Kidney capillary endothelial cell (primary cell): ENCODE results near the gene SCNN1B.
"Not testable (repeated sequence)": the region's sequence is repeated elsewhere in the genome, so short reads cannot be mapped to it uniquely, and the experiment has no call there.

Source experiments
- DNase-seq: peaks from one replicate; pipeline ENCODE4 v3.0.0-alpha.2; 2018; ENCODE audit warnings: low spot score

SCNN1B gene, protein sequence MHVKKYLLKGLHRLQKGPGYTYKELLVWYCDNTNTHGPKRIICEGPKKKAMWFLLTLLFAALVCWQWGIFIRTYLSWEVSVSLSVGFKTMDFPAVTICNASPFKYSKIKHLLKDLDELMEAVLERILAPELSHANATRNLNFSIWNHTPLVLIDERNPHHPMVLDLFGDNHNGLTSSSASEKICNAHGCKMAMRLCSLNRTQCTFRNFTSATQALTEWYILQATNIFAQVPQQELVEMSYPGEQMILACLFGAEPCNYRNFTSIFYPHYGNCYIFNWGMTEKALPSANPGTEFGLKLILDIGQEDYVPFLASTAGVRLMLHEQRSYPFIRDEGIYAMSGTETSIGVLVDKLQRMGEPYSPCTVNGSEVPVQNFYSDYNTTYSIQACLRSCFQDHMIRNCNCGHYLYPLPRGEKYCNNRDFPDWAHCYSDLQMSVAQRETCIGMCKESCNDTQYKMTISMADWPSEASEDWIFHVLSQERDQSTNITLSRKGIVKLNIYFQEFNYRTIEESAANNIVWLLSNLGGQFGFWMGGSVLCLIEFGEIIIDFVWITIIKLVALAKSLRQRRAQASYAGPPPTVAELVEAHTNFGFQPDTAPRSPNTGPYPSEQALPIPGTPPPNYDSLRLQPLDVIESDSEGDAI

GRCh38 chr16:23302045-23302956 is at the start of gene SCNN1B:
Gene SCNN1B, plus strand, starts transcription at chr16:23302302. Its CDS starts 46,298 bp downstream, at chr16:23348600.
- no peak for DNase-seq

DNA sequence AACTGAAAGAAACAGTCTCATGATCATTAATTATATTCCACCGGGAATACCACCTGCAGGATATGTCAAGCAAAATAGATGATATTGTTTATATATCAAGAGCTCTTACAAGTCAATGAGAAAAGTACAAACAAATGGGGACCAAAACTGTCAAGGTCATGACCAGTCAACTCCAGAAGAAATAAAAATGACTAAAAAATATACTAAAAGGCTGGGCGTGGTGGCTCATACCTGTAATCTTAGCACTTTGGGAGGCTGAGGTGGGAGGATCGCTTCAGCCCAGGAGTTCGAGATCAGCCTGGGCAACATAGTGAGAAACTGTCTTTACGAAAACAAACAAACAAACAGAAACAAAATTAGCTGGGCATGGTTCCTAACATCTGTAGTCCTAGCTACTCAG is 49.8 kb upstream of the SCNN1B start:
- DNase-seq: no peak

DNA sequence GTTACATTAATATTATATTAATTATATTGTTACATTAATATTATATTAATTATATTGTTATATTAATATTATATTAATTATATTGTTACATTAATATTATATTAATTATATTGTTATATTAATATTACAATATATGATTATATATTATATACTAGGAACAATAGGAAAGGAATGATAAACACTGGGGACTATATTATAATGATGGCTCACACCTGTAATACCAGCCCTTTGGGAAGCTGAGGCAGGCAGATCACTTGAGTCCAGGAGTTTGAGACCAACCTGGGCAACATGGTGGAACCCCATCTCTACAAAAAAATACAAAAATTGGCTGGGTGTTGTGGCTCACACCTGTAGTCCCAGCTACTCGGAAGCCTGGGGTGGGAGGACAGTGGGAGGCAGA is 48.5 kb upstream of the SCNN1B start:
- not testable (repeated sequence) for DNase-seq

DNA sequence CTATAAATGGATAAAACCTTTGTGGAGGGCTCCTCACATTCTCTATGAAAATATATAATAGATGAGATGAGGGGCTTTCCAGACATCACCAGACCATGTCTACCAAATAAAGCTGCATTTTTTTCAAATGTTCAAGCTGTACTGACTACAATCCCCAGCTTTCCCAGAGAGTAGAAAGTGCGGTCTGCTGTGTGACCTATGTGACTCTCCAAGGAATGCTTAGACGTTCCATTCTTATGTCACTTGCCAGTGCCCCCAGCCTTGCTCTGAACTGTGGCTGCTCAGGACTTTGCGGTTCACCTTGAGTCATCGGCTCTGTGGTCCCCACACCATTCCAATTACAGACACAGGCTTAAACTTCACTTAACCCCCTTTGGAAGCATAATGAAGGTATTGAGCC is 47.8 kb upstream of the SCNN1B start:
- DNase-seq: no peak

- DNase-seq: no peak
These were observed 47.1 kb upstream of the SCNN1B start for GRCh38 chr16:23255000-23255399.

GRCh38 chr16:23256440-23256839 is 45.7 kb upstream of the SCNN1B start:
- no peak for DNase-seq

- DNase-seq: no peak
These were observed 44.4 kb upstream of the SCNN1B start for GRCh38 chr16:23257682-23258081.

DNA sequence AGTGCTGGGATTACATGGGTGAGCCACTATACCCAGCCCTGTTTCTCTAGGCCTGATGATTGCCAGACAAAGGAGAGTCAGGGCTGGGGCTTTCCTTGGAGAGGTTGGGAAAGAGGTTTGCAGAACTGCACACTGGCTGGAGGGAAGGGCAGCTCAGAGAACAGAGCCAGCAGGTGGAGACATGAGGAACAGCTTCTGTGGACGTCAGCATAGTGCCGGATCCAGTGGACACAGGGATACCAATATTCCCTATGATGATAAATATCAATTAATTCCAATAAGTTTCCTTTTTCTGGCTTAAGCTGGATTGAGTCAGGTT is 43.2 kb upstream of the SCNN1B start:
- no peak for DNase-seq

DNA sequence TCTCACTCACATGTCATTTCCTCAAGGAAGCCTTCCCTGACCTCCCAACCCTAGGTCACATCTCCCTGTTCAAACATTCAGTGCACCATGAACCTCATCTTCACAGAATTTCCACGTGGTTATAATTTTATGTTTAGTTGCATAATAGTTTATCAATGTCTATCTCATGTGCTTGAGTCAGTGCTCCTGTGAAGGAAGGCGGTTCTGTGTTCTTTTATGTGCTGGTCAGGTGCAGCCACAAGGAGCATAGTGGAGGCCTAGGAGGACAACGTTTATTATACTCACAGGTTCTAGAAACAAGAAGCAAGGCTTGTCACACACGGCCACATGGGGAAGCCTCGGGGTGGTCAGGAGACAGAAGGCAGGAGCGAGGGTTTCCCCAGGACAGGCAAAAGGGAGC is 34.5 kb upstream of the SCNN1B start:
- DNase-seq: no peak

DNA sequence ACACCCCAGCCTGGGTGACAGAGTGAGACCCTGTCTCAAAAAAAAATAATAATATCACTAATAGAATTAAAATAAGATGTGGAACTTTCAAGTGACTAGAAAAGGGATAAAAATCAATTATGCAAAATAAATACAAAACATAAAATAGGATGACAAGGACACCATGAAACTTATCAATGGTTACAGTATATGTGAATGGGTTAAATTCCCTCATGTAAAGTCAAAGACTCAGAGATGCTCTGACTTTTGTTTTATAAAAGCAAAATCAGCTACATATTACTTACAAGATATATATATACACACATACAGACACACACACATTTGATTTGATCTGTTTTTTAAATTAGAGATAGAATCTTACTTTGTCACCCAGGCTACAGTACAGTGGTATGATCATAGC is 33.5 kb upstream of the SCNN1B start:
- no peak for DNase-seq

GRCh38 chr16:23269248-23269953 is 32.7 kb upstream of the SCNN1B start:
- no peak for DNase-seq

DNA sequence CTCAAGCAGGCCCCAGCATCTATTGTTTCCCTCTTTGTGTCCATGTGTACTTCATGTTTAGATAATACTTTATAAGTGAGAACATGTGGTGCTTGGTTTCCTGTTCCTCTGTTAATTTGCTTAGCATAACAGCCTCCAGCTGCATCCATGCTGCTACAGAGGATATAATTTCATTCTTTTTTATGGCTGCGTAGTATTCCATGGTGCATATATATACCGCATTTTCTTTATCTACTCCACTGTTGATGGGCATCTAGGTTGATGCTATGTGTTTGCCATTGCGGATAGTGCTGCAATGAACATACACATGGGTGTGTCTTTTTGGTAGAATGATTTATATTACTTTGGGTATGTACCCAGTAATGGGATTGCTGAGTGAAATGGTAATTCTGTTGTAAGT is 31.4 kb upstream of the SCNN1B start:
- no peak for DNase-seq

DNA sequence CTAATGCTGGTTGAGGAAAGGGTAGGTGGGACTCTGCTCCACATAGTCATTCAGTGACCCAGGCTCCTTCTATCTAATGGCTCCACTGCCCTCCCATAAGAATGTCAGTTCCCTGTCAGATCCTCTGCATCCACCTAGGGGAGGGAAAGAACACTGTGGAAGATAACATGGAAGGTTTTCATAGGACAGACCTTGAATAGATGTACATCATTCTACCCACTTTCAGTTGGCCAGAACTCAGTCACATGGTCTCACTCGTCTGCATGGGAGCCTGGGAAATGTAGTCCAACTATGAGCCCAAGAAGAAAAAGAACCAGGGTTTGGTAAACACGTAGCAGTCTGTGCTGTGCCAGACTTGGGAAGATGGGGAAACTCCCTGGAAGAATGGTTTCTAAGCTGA is 27.1 kb upstream of the SCNN1B start:
- DNase-seq: no peak

GRCh38 chr16:23276821-23277220 is 25.3 kb upstream of the SCNN1B start:
- no peak for DNase-seq

DNA sequence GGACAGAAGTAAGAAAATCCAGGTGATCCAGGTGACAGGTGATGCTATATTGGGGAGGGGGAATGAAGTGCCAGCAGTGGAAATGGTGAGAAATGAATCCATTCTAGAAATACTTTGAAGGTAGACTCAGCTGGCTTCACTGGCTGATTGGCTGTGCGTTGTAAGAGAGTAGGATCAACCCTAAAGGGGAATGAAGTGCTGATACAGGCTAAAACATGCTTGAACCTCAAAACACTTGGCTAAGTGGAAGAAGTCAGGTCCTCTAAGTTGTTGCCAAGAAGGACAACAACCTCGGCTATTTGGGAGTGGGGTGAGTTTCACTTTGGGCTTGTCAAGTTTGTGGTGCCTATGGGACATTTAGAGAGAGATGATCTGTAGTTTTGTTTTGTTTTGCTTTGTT is 24.1 kb upstream of the SCNN1B start:
- no peak for DNase-seq

GRCh38 chr16:23279721-23280153 is 22.4 kb upstream of the SCNN1B start:
- DNase-seq: no peak

DNA sequence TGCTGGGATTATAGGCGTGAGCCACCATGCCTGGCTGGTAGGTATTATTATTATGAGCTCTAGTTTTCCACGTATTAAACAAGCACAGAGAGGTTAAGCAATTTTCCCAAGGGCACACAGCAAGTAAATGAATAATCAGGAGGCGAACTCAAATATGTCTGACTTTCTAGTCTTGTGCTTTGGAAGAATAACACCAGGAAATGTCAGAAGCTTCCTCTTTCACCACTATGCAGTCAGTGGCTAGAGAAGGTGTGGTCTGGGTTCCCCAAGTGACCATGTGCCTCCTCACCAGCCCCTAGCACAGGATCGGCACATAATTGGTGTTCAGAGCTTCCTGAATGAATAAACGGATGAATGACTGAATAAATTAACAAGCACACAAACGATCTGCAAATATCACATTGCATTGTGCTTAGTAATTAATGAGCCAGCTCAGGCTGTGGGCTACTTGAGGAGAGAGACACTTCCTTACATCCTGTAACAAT is 21.6 kb upstream of the SCNN1B start:
- no peak for DNase-seq

GRCh38 chr16:23282568-23282967 is 19.5 kb upstream of the SCNN1B start:
- DNase-seq: no peak

- DNase-seq: no peak
These were observed 18.5 kb upstream of the SCNN1B start for GRCh38 chr16:23283571-23283970.

DNA sequence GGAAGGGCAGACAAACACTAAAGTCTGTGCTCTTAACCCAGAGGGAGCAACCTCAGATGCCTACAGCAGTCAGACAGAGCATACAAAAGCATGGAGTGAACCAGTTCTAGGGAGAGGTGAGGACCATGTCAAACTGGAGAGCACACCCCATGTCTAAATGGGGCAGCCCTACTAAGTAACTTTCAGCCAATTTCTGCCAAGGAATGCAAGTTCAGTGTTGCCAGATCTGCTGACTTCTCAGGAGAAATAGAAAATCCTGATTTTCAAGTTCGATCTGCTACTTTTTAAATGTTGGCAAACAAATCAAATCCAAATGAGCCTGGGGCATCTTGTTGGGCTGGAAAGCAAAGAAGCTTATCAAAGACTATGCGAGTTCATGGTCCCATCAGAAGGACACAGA is 17.5 kb upstream of the SCNN1B start:
- DNase-seq: no peak

DNA sequence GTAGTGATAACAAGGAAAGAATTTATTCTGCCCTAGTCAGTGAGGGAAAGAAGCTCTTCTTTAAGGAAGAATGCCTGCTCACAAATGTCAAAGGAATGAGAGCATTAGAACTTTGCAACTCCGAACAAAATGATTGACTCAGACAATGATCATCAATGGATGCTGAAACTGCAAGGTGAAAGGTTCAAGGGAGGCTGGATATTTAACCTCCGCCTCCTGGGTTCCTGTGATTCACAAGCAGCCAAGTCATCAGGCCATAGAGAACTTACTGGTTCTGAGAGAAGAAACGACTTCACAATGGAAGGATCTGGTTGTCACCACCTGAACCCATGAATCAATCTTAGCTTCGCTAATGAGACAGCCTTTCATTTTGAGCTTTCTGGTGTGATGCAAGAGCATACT is 16.0 kb upstream of the SCNN1B start:
- DNase-seq: no peak

DNA sequence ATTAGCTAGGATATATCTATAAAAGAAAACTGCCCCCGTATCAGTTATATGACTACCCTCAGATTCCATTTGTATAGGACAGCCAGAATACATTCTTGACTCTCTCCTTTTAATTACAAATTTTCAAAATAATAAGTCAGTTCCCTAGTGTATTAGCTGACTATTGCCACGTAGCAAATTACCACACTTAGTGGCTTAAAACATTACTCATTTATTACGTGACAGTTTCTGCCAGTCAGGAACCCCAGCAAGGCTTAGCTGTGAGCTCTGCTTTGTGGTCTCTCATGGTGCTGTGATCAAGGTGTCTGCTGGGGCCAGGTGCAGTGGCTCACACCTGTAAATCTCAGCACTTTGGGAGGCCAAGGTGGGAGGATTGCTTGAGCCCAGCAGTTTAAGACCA is 13.9 kb upstream of the SCNN1B start:
- DNase-seq: no peak
